ENCODE measurements around the gene RNF220. TPM values are rescaled to one million over a fixed set of nuclear protein-coding genes. Genes with fewer than 3 reads are reported as not detected.

The RNF220 gene
- total and polyA plus RNA-seq, 2 donors (not counting 3 experiments of a cell fraction or from before 2014, with no cell fraction given) = 62.7 to 66.6 TPM

DNA sequence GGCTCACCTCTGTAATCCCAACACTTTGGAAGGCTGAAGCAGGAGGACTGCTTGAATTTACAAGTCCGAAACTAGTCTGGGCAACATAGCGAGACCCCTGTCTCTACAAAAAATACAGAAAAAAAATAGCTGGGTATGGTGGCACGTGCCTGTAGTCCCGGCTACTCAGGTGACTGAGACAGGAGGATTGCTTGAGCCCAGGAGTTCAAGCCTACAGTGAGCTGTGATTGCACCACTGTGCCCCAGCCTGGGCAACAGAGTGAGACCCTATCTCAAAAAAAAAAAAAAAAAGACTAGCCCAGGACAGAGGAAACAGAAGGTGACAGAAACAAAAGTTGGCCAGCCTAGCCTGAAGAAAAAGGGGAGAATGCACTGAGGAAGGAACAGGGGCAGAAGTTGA lies 290.6 kb downstream of the RNF220 start:
- Histone ChIP-seq H3K27ac (ENCODE audit: insufficient read depth, low read depth, low read length) (no peak overlapping the region), H3K27me3 (ENCODE audit: control insufficient read depth in 2 of 2, insufficient read depth in 2 of 2, low read length in 2 of 2) (peaks cover 2 to 18% of the 10 kb centered on the region in 2 experiments), H3K4me3 (replicated peaks in 1 of 3; ENCODE audit: insufficient read depth in 1 of 3, low read depth in 1 of 3, low read length in 3 of 3) (no peak overlapping the region), H3K9me1 (replicated peaks; ENCODE audit: control insufficient read depth, extremely low read depth, insufficient read depth, low read length) (no peaks in the 10 kb centered on the region), H2AFZ (ENCODE audit: low read depth, low read length) (no peak overlapping the region), H3K9ac (replicated peaks; ENCODE audit: extremely low read depth, insufficient read depth, low read length) (no peak overlapping the region), H3K36me3 (ENCODE audit: control insufficient read depth in 2 of 2, extremely low read depth in 1 of 2, insufficient read depth in 2 of 2, low read length in 2 of 2) (no peaks in the 10 kb centered on the region), H3K4me2 (ENCODE audit: insufficient read depth, low read length) (no peak overlapping the region), H4K20me1 (replicated peaks; ENCODE audit: control insufficient read depth, extremely low read depth, insufficient read depth, low read length) (no peaks in the 10 kb centered on the region), H3K9me3 (replicated peaks; ENCODE audit: control insufficient read depth, insufficient read depth, low read length) (no peaks in the 10 kb centered on the region), H3K4me1 (ENCODE audit: control insufficient read depth, extremely low read depth, insufficient read depth, low read length) (no peaks in the 10 kb centered on the region), H3K79me2 (ENCODE audit: control insufficient read depth, insufficient read depth, low read length) (no peaks in the 10 kb centered on the region)
- DNase-seq (ENCODE audit: low read depth, low spot score) (no peak), FAIRE-seq (peak; percentile 26)
- intact Hi-C loops (cut with micrococcal nuclease) (no loop called here), dilution Hi-C loops (cut with MboI; ENCODE audit: extremely low pct_ligation_motif_present, low sequenced_read_pairs) (no loop called here)
- POLR2A ChIA-PET = no interaction called here
- CTCF ChIA-PET = interaction anchor here (1.4 to 1.9 kb wide), 2 partner anchors 9 to 18 kb away, joined by 3 to 4 read pairs; no protein-coding TSS in a partner anchor
- BruUV-seq (replicated peaks) = no TSS peak
- no peak for TF ChIP-seq EZH2 (IDR thresholded peaks at IDR 0.05; ENCODE audit: borderline replicate concordance, low read depth, low read length, severe bottlenecking)
- no peak for TF ChIP-seq JUN (IDR thresholded peaks at IDR 0.05; ENCODE audit: borderline replicate concordance, insufficient read depth, insufficient read length, low read depth)
- TF ChIP-seq, protein P1, sequence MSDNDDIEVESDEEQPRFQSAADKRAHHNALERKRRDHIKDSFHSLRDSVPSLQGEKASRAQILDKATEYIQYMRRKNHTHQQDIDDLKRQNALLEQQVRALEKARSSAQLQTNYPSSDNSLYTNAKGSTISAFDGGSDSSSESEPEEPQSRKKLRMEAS (IDR thresholded peaks at IDR 0.05; ENCODE audit: insufficient read depth, insufficient read length) = no peak
- TF ChIP-seq POLR2A (IDR thresholded peaks at IDR 0.05; ENCODE audit: low read depth, low read length) = no peak
- no peak for TF ChIP-seq FOS (IDR thresholded peaks at IDR 0.05; ENCODE audit: borderline replicate concordance, insufficient read depth, low read length)
- no peak for TF ChIP-seq MYC (IDR thresholded peaks at IDR 0.05; ENCODE audit: low read depth, low read length)
- no peak for TF ChIP-seq POLR2AphosphoS5 (IDR thresholded peaks at IDR 0.05; ENCODE audit: insufficient read depth, low read depth, low read length)
- TF ChIP-seq, protein P2, sequence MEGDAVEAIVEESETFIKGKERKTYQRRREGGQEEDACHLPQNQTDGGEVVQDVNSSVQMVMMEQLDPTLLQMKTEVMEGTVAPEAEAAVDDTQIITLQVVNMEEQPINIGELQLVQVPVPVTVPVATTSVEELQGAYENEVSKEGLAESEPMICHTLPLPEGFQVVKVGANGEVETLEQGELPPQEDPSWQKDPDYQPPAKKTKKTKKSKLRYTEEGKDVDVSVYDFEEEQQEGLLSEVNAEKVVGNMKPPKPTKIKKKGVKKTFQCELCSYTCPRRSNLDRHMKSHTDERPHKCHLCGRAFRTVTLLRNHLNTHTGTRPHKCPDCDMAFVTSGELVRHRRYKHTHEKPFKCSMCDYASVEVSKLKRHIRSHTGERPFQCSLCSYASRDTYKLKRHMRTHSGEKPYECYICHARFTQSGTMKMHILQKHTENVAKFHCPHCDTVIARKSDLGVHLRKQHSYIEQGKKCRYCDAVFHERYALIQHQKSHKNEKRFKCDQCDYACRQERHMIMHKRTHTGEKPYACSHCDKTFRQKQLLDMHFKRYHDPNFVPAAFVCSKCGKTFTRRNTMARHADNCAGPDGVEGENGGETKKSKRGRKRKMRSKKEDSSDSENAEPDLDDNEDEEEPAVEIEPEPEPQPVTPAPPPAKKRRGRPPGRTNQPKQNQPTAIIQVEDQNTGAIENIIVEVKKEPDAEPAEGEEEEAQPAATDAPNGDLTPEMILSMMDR (IDR thresholded peaks at IDR 0.05; ENCODE audit: extremely low read depth in 1 of 2, insufficient read depth in 1 of 2, low read depth in 1 of 2, low read length in 2 of 2) = no peak
- no peak for TF ChIP-seq GATA2 (IDR thresholded peaks at IDR 0.05; ENCODE audit: insufficient read depth, insufficient read length, low read depth, low read length)
